Measurements from ENCODE around the gene TTC3.
A peak's percentile ranks its signal among the peaks of the same experiment; 100 is the strongest.

The TTC3 gene

GRCh38 chr21:37063433-37063832 lies 9.6 kb upstream of the TTC3 start:
- DNase-seq = no peak

- no peak for DNase-seq
Observed at GRCh38 chr21:37064841-37065240, 8.2 kb upstream of the TTC3 start.

- no peak for DNase-seq
Observed at GRCh38 chr21:37065561-37066177, 7.4 kb upstream of the TTC3 start.

GRCh38 chr21:37071561-37072273 lies 1.3 kb upstream of the TTC3 start:
- no peak for DNase-seq

GRCh38 chr21:37072274-37072987 lies 623 bp upstream of the TTC3 start:
- peak; percentile 60 for DNase-seq

GRCh38 chr21:37073417-37074196 lies 553 bp downstream of the TTC3 start:
- no peak for DNase-seq

- DNase-seq = no peak
Observed at GRCh38 chr21:37074197-37074510, 1.1 kb downstream of the TTC3 start.

GRCh38 chr21:37074546-37074945 lies 1.5 kb downstream of the TTC3 start:
- DNase-seq = peak; percentile 15

GRCh38 chr21:37075214-37075770 lies 2.2 kb downstream of the TTC3 start:
- no peak for DNase-seq

- DNase-seq = no peak
Observed at GRCh38 chr21:37076087-37076850, 3.2 kb downstream of the TTC3 start.

- no peak for DNase-seq
Observed at GRCh38 chr21:37077403-37077802, 4.3 kb downstream of the TTC3 start.

GRCh38 chr21:37079211-37079824 lies 6.3 kb downstream of the TTC3 start:
- DNase-seq = no peak

GRCh38 chr21:37082375-37082774 lies 9.3 kb downstream of the TTC3 start:
- no peak for DNase-seq

GRCh38 chr21:37082856-37083528 lies 9.9 kb downstream of the TTC3 start:
- DNase-seq = no peak

GRCh38 chr21:37085726-37086125 lies 12.7 kb downstream of the TTC3 start:
- no peak for DNase-seq

- peak; percentile 48 for DNase-seq
Observed at GRCh38 chr21:37087188-37087587, 14.1 kb downstream of the TTC3 start.

GRCh38 chr21:37088186-37088735 lies 15.2 kb downstream of the TTC3 start:
- no peak for DNase-seq

- DNase-seq = no peak
Observed at GRCh38 chr21:37093977-37094376, 20.9 kb downstream of the TTC3 start.

- DNase-seq = no peak
Observed at GRCh38 chr21:37095821-37096220, 22.8 kb downstream of the TTC3 start.

GRCh38 chr21:37098751-37099150 lies 25.7 kb downstream of the TTC3 start:
- no peak for DNase-seq

GRCh38 chr21:37100316-37100715 lies 27.3 kb downstream of the TTC3 start:
- DNase-seq = no peak

Measured in SHP77 treated with DMSO at 0.1 percent for 48 hours (cell line).